OCI-LY3 (cell line): ENCODE results near the gene FUOM.

Source experiments
- H2AFZ ChIP-seq: fragments of 200-600, 300-600 bp; shearing (Covaris generic); 2 replicates; pipeline ENCODE4 v1.6.0; 2014; ENCODE audit warnings: antibody characterized with exemption, low read depth, low read length
- H3K27ac ChIP-seq: fragments of 200-600, 300-600 bp; sonication (generic); 2 replicates; pipeline ENCODE4 v1.5.1; 2014; ENCODE audit warnings: mild to moderate bottlenecking, low read length, moderate library complexity, mixed read lengths
- H3K27me3 ChIP-seq: fragments of 200-600, 300-600 bp; sonication (generic); 2 replicates; pipeline ENCODE4 v1.6.1; 2014; ENCODE audit warnings: low read depth, low read length, mixed read lengths
- H3K36me3 ChIP-seq: fragments of 200-600, 300-600 bp; sonication (generic); replicated peaks from 2 replicates; pipeline ENCODE3; 2014; ENCODE audit warnings: low read depth, low read length, mixed read lengths
- H3K4me1 ChIP-seq: fragments of 300-600, 200-600 bp; sonication (generic); 2 replicates; pipeline ENCODE4 v1.6.1; 2014; ENCODE audit warnings: low read length, mixed read lengths
- H3K4me2 ChIP-seq: fragments of 200-600, 300-600 bp; sonication (generic); 2 replicates; pipeline ENCODE4 v1.6.1; 2014; ENCODE audit warnings: low read length, mixed read lengths
- H3K4me3 ChIP-seq: fragments of 300-600, 200-600 bp; sonication (generic); 2 replicates; pipeline ENCODE4 v1.5.1; 2014; ENCODE audit warnings: antibody characterized with exemption, mild to moderate bottlenecking, low read length, moderate library complexity
- H3K79me2 ChIP-seq: fragments of 300-600, 200-600 bp; shearing (Covaris generic); 2 replicates; pipeline ENCODE4 v1.6.1; 2014; ENCODE audit warnings: mild to moderate bottlenecking, low read length, mixed read lengths
- H3K9ac ChIP-seq: fragments of 300-600, 200-600 bp; shearing (Covaris generic); 2 replicates; pipeline ENCODE4 v1.6.0; 2014; ENCODE audit warnings: mild to moderate bottlenecking, low read length, moderate library complexity
- H3K9me3 ChIP-seq: fragments of 200-600, 300-600 bp; shearing (Covaris generic); 2 replicates; pipeline ENCODE4 v1.6.1; 2014; ENCODE audit warnings: low read length, mixed read lengths; ENCODE audit not compliant: insufficient read depth
- H4K20me1 ChIP-seq: fragments of 200-600, 300-600 bp; sonication (generic); 2 replicates; pipeline ENCODE4 v1.6.1; 2016; ENCODE audit warnings: low read length, mixed read lengths; ENCODE audit not compliant: insufficient read depth
- EZH2phosphoT487 ChIP-seq: fragments of 200-600 bp; shearing (Covaris generic); IDR thresholded peaks from 2 replicates; pipeline ENCODE4 v1.6.1; 2018; ENCODE audit warnings: antibody characterized with exemption, mixed run types, low read depth
- TF ChIP-seq, protein P1 (sequence below): fragments of 200-600, 300-600 bp; sonication (generic); IDR thresholded peaks from 2 replicates; pipeline ENCODE4 v1.5.1; 2014; ENCODE audit warnings: antibody characterized with exemption, low read length, low read depth

The FUOM gene

GRCh38 chr10:133328358-133329343, 29.2 kb downstream of the FUOM start:
- no peak for TF ChIP-seq EZH2phosphoT487
- TF ChIP-seq, protein P1, sequence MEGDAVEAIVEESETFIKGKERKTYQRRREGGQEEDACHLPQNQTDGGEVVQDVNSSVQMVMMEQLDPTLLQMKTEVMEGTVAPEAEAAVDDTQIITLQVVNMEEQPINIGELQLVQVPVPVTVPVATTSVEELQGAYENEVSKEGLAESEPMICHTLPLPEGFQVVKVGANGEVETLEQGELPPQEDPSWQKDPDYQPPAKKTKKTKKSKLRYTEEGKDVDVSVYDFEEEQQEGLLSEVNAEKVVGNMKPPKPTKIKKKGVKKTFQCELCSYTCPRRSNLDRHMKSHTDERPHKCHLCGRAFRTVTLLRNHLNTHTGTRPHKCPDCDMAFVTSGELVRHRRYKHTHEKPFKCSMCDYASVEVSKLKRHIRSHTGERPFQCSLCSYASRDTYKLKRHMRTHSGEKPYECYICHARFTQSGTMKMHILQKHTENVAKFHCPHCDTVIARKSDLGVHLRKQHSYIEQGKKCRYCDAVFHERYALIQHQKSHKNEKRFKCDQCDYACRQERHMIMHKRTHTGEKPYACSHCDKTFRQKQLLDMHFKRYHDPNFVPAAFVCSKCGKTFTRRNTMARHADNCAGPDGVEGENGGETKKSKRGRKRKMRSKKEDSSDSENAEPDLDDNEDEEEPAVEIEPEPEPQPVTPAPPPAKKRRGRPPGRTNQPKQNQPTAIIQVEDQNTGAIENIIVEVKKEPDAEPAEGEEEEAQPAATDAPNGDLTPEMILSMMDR, result no peak
- H3K27ac ChIP-seq, result no peak overlapping the region
- no peak overlapping the region for H3K4me3 ChIP-seq
- H3K4me2 ChIP-seq, result no peak overlapping the region
- H3K79me2 ChIP-seq, result no peaks in the 10 kb centered on the region
- no peak overlapping the region for H3K9ac ChIP-seq
- no peaks in the 10 kb centered on the region for H3K9me3 ChIP-seq
- no peak overlapping the region for H2AFZ ChIP-seq
- no peaks in the 10 kb centered on the region for H3K36me3 ChIP-seq
- no peaks in the 10 kb centered on the region for H4K20me1 ChIP-seq
- H3K27me3 ChIP-seq, result peaks cover 8% of the 10 kb centered on the region
- no peaks in the 10 kb centered on the region for H3K4me1 ChIP-seq

DNA sequence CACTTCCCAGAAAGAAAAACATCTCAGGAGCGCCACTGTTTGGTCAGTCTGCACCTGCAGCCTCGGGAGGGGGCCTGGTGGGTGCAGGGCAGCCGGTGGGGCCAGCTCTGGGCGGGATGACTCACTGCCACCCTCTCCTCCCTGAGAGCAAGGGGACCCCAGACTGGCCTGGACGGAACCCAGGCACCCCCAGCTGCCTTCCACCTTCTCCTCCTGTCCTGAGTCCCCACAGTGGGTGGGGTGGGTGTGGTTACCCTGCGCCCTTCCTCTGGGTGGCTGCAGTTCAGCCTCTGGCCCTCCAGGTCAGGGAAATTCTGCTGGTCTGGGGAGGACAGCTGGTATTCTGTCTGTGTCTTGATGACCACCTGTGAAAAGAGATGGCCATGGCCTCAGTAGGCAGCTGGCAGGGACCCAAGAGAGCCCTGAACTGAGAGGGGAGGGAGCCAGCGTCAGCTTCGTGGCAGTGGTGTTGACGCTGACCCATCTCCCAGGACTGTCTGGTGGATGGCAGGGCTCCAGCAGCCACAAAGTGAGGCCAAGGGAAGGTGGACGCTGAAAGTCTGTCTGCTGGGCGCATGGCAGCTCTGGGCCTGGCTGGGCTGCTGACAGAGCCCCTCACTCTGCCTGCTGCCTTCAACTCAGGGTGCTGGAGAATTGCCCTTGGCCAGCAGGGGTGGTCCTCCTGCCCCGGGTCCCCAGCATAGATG, 30.0 kb downstream of the FUOM start:
- Histone ChIP-seq H3K9ac (no peak overlapping the region), H4K20me1 (no peaks in the 10 kb centered on the region), H3K4me2 (no peak overlapping the region), H3K4me1 (no peaks in the 10 kb centered on the region), H2AFZ (no peak overlapping the region), H3K36me3 (no peaks in the 10 kb centered on the region), H3K27me3 (peaks cover 8% of the 10 kb centered on the region), H3K27ac (no peak overlapping the region), H3K9me3 (no peaks in the 10 kb centered on the region), H3K4me3 (no peak overlapping the region), H3K79me2 (no peaks in the 10 kb centered on the region)
- TF ChIP-seq, protein P1, result no peak
- no peak for TF ChIP-seq EZH2phosphoT487

- no peak overlapping the region for H2AFZ ChIP-seq
- no peaks in the 10 kb centered on the region for H3K9me3 ChIP-seq
- no peaks in the 10 kb centered on the region for H3K79me2 ChIP-seq
- peaks cover 8% of the 10 kb centered on the region for H3K27me3 ChIP-seq
- no peaks in the 10 kb centered on the region for H4K20me1 ChIP-seq
- no peak overlapping the region for H3K4me2 ChIP-seq
- TF ChIP-seq EZH2phosphoT487, result no peak
- TF ChIP-seq, protein P1, result no peak
- no peak overlapping the region for H3K4me3 ChIP-seq
- H3K27ac ChIP-seq, result no peak overlapping the region
- H3K9ac ChIP-seq, result no peak overlapping the region
- no peaks in the 10 kb centered on the region for H3K36me3 ChIP-seq
- no peaks in the 10 kb centered on the region for H3K4me1 ChIP-seq
Observed at GRCh38 chr10:133326745-133327650, 30.8 kb downstream of the FUOM start.
